ENCODE results near the gene GDF2.

DNA sequence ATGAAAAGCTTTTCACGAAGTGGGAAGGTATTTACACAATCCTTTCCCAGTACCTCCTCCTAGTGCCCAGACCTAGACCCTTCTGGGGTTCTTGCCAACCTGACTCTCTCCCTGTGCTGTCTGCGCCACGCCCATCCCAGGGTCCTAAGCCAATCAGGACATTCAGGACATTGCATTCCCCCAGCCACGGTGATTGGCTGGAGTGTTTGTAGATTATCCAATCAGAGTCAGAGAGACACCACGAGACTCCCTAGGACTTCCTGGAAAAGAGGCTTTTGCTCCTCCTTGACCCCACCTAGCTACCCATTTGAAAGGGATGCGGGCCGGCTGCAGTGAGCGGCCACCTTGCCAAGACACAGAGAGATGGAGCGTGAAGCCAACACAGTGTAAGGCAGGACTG lies 3.5 kb upstream of the GDF2 start:
- TF ChIP-seq POLR2A (IDR thresholded peaks at IDR 0.05; ENCODE audit: low read length): no peak
- TF ChIP-seq GATA1 (IDR thresholded peaks at IDR 0.05; ENCODE audit: low read depth, low read length): no peak
